Smooth muscle cell (in vitro differentiated cells): ENCODE data around the gene SBNO2. TPM values are rescaled to one million over a fixed set of nuclear protein-coding genes. Genes with fewer than 3 reads are reported as not detected.

ENCODE experiments used
- DNase-seq: peaks from one replicate; lab custom pipeline; 2025; ENCODE audit not compliant: unreplicated experiment; lab: John Stamatoyannopoulos, UW
- H2AFZ ChIP-seq: fragments of 200-600 bp; sonication (generic); 2 replicates; pipeline ENCODE4 v1.6.0; 2016; ENCODE audit warnings: antibody characterized with exemption, low read depth, mild to moderate bottlenecking
- H3F3A ChIP-seq: fragments of 200-600 bp; sonication (generic); 2 replicates; pipeline ENCODE4 v1.6.0; 2017; ENCODE audit warnings: antibody characterized with exemption, low read depth
- H3K27ac ChIP-seq: fragments of 200-600 bp; sonication (generic); 2 replicates; pipeline ENCODE4 v1.5.1; 2016; ENCODE audit warnings: low read depth, mild to moderate bottlenecking
- H3K27me3 ChIP-seq: fragments of 200-600 bp; sonication (generic); 2 replicates; pipeline ENCODE4 v1.6.1; 2016; ENCODE audit warnings: low read depth, mild to moderate bottlenecking
- H3K36me3 ChIP-seq: fragments of 200-600 bp; sonication (generic); 2 replicates; pipeline ENCODE4 v1.5.1; 2016; ENCODE audit warnings: low read depth
- H3K4me1 ChIP-seq: fragments of 200-600 bp; sonication (generic); 2 replicates; pipeline ENCODE4 v1.5.1; 2016; ENCODE audit warnings: low read depth
- H3K4me2 ChIP-seq: fragments of 200-600 bp; sonication (generic); 2 replicates; pipeline ENCODE4 v1.6.0; 2016; ENCODE audit warnings: mild to moderate bottlenecking
- H3K4me3 ChIP-seq: fragments of 200-600 bp; sonication (generic); 2 replicates; pipeline ENCODE4 v1.5.1; 2016; ENCODE audit warnings: mild to moderate bottlenecking
- H3K79me2 ChIP-seq: fragments of 200-600 bp; sonication (generic); 2 replicates; pipeline ENCODE4 v1.6.0; 2016; ENCODE audit warnings: low read depth, mild to moderate bottlenecking
- H3K9ac ChIP-seq: fragments of 200-600 bp; sonication (generic); 2 replicates; pipeline ENCODE4 v1.6.0; 2016; ENCODE audit warnings: low read depth
- H3K9me3 ChIP-seq: fragments of 200-600 bp; sonication (generic); replicated peaks from 2 replicates; pipeline ENCODE4 v1.5.1; 2016; ENCODE audit warnings: low read depth
- H4K20me1 ChIP-seq: fragments of 200-600 bp; sonication (generic); 2 replicates; pipeline ENCODE4 v1.6.0; 2016; ENCODE audit warnings: low read depth
- WGBS: methylation state at CpG from one replicate; pipeline ENCODE4 v1.1.7; 2016; ENCODE audit warnings: low lambda C conversion rate; 5-methylcytosine and 5-hydroxymethylcytosine counted together
- polyA plus RNA-seq: library from polyadenylated mRNA; unstranded; fragments of >200 nt; fragmentation: Nextera tagmentation; extraction: Ambion mirVana; gene quantifications from 2 replicates; pipeline ENCODE4 v1.2.1, GENCODE V29; 2016
- total RNA-seq: library from RNA; depleted of rRNA; stranded (reverse); fragments of >200 nt; gene quantifications from 2 replicates; pipeline ENCODE4 v1.2.3, GENCODE V29; 2014
- TF ChIP-seq, protein P1 (sequence below): fragments of 200-600 bp; sonication (generic); IDR thresholded peaks from 2 replicates; pipeline ENCODE4 v1.5.1; 2017; ENCODE audit warnings: borderline replicate concordance, mild to moderate bottlenecking, antibody characterized with exemption; ENCODE audit not compliant: insufficient read depth, poor library complexity, severe bottlenecking

Gene SBNO2
- total and polyA plus RNA-seq, 2 experiments from 2014 or later = 16.4 to 17.6 TPM

DNA sequence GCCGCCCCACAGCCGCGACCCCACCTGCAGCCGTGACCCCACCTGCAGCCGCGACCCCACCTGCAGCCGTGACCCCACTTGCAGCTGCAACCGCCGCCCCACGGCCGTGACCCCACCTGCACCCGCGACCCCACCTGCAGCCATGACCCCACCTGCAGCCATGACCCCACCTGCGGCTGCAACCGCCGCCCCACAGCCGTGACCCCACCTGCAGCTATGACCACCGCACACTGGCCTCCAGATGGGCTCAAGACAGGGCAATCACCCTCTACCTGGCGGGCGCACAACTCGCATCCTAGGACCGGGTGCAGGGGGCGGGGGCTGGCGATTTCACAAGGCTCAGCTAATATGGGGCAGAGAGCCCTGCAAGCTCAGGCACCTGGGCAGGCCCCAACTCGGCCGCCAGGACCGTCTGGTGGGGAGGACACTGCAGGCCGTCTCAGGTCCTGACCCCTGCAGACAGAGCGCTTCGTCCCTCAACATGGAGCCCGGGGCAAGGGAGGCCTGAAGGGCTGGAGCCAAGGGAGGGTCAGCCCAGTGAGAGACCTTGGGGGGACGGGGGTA, 15.1 kb downstream of the SBNO2 start:
- H4K20me1 ChIP-seq = peaks cover 78% of the 10 kb centered on the region
- TF ChIP-seq, protein P1, sequence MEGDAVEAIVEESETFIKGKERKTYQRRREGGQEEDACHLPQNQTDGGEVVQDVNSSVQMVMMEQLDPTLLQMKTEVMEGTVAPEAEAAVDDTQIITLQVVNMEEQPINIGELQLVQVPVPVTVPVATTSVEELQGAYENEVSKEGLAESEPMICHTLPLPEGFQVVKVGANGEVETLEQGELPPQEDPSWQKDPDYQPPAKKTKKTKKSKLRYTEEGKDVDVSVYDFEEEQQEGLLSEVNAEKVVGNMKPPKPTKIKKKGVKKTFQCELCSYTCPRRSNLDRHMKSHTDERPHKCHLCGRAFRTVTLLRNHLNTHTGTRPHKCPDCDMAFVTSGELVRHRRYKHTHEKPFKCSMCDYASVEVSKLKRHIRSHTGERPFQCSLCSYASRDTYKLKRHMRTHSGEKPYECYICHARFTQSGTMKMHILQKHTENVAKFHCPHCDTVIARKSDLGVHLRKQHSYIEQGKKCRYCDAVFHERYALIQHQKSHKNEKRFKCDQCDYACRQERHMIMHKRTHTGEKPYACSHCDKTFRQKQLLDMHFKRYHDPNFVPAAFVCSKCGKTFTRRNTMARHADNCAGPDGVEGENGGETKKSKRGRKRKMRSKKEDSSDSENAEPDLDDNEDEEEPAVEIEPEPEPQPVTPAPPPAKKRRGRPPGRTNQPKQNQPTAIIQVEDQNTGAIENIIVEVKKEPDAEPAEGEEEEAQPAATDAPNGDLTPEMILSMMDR = no peak
- no peak overlapping the region for H3K4me3 ChIP-seq
- 98% methylated on average over 19 of the region's 32 CpGs for WGBS
- no peak overlapping the region for H3K9ac ChIP-seq
- H3K27me3 ChIP-seq = no peaks in the 10 kb centered on the region
- H3K79me2 ChIP-seq = peaks cover 50% of the 10 kb centered on the region
- peaks cover 6% of the 10 kb centered on the region for H3F3A ChIP-seq
- H3K9me3 ChIP-seq = no peaks in the 10 kb centered on the region
- DNase-seq = no peak
- no peak overlapping the region for H3K27ac ChIP-seq
- H3K36me3 ChIP-seq = no peaks in the 10 kb centered on the region
- peaks cover 9% of the 10 kb centered on the region for H3K4me1 ChIP-seq
- H2AFZ ChIP-seq = no peak overlapping the region
- H3K4me2 ChIP-seq = no peak overlapping the region

DNA sequence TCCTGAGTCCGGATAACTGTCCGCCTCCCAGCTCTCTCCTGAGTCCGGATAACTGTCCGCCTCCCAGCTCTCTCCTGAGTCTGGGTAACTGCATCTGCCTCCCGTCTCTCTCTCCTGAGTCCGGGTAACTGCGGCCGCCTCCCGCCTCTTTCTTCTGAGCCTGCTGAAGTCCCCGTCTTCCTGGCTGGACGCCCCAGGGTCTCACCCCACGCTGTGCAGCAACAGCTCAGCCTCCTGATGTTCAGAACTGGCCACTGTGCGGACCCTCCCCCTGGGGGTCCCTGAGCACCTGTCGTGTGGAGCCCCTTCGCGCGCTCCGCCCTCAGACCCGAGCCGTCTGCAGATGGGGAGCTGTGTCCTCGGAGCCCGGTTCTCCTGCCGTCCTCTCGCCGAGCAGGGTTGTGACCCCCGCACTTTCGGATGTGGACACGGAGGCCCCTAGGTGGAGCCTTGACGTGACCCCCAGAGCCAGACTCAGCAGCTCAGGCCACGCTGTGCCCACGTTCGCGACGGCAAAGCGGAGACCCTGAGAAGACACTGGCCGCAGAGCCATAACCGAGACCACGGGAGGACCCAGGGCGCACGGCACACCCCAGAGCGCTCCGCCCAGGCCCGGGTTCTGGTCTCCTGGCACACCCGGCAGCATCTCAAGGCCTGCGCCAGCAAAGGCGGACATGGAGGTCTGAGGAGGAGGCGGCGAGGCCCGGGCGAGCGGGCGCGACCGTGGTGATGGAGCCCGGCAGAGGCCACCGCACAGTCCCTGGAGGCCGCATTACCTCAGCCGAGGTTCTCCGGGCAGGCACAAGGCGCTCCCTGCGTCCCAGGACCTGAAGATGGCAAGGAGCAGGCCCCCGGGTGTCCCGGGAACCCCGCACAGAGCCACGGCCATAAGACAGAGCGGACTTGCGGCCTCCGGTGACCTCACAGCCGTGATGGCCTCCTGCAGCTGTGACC, 15.9 kb downstream of the SBNO2 start:
- Histone ChIP-seq H3K27ac (no peak overlapping the region), H2AFZ (no peak overlapping the region), H3K79me2 (peaks cover 56% of the 10 kb centered on the region), H3K9ac (no peak overlapping the region), H3K27me3 (no peaks in the 10 kb centered on the region), H4K20me1 (peaks cover 71% of the 10 kb centered on the region), H3F3A (peaks cover 6% of the 10 kb centered on the region), H3K4me2 (no peak overlapping the region), H3K4me3 (no peak overlapping the region), H3K9me3 (no peaks in the 10 kb centered on the region), H3K36me3 (no peaks in the 10 kb centered on the region), H3K4me1 (peaks cover 9% of the 10 kb centered on the region)
- TF ChIP-seq, protein P1 = no peak
- 96% methylated on average over 52 of the region's 69 CpGs for WGBS
- DNase-seq = no peak

DNA sequence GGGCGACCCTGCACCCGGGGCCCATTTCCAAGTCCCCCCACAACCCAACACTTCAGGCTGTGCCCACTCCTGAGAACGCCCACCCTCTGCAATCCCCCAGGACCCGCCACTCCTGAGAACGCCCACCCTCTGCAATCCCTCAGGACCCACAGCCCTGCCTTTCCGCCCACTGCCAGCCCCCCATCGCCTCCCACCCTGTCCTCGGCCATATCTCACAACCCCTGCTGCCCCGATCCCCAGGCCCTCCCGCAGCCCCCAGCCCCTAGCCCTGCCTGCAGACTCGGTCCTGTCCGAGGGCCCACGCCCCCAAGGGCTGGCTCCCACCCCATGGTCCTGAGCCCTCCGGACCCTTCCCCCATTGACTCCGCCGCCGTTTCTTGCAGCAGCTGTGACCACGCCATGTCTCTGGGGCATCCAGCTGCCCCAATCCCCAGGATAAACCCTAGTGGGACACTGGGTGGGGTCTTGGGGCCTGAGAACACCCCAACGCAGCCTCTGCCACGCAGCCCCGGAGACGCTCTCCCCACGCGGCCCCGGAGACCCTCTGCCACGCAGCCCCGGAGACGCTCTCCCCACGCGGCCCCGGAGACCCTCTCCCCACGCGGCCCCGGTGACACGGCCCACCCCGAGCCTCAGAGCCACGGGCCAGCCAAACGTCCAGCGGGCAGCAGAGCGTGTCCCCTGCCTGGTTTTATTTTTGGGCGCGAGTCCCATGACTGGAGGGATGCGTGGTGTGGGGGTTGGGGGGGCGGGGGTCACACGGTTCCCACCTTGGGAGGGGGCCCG, 17.0 kb downstream of the SBNO2 start:
- no peak overlapping the region for H3K27ac ChIP-seq
- peaks cover 57% of the 10 kb centered on the region for H3K79me2 ChIP-seq
- peaks cover 6% of the 10 kb centered on the region for H3F3A ChIP-seq
- H2AFZ ChIP-seq = no peak overlapping the region
- H3K27me3 ChIP-seq = no peaks in the 10 kb centered on the region
- H3K4me1 ChIP-seq = peaks cover 9% of the 10 kb centered on the region
- H3K4me3 ChIP-seq = no peak overlapping the region
- TF ChIP-seq, protein P1 = no peak
- H3K4me2 ChIP-seq = no peak overlapping the region
- no peak overlapping the region for H3K9ac ChIP-seq
- WGBS = 97% methylated on average over 19 of the region's 46 CpGs
- peaks cover 59% of the 10 kb centered on the region for H4K20me1 ChIP-seq
- H3K36me3 ChIP-seq = no peaks in the 10 kb centered on the region
- no peak for DNase-seq
- no peaks in the 10 kb centered on the region for H3K9me3 ChIP-seq
